ENCODE results near the gene TREH. TPM values are rescaled to one million over a fixed set of nuclear protein-coding genes. Genes with fewer than 3 reads are reported as not detected.

TREH gene
- total RNA-seq, 2 experiments from 2014 or later = not detected

- ChIA-PET CTCF (interaction anchor here (0.9 to 1.0 kb wide), 2 partner anchors 32 to 33 kb away, joined by 3 read pairs; no protein-coding TSS in a partner anchor), POLR2A (no interaction called here)
These were observed 22.2 kb downstream of the TREH start for GRCh38 chr11:118657238-118657637.

DNA sequence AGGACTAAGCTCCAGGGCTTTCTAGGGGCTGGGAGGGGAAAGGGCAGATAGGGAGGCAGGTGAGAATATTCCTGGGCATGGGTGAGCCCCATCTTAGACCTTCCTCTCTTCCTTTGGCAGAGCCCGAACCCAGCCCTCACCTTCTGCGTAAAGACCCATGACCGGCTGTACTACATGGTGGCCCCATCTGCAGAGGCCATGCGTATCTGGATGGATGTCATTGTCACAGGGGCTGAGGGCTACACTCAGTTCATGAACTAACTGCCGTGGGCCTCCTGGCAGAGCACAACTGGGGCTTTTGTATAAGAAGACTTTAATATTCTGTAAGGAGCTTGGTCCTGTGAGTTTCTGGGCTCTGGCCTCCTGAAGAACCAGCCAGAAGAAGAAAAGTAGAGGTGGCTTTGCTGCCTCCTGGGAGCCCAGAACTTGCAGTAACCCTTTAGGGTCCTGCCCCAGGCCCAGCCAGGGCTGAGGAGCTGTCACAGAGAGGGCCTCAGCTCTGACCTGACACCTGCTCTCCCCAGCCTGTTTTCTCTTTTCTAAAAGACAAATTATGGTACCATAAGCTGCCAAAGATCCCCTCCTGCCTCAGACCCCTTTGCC, 22.8 kb downstream of the TREH start:
- POLR2A ChIA-PET = no interaction called here
- CTCF ChIA-PET = interaction anchor here (1.0 kb wide), 1 partner anchor 32 kb away, joined by 3 read pairs; no protein-coding TSS in a partner anchor

- CTCF ChIA-PET = no interaction called here
- POLR2A ChIA-PET = interaction anchor here (0.5 kb wide), 1 partner anchor 9 kb away, joined by 5 read pairs; no protein-coding TSS in a partner anchor
These were observed 23.8 kb downstream of the TREH start for GRCh38 chr11:118655486-118656190.

- POLR2A ChIA-PET = no interaction called here
- CTCF ChIA-PET = no interaction called here
These were observed 25.6 kb downstream of the TREH start for GRCh38 chr11:118653684-118654390.

DNA sequence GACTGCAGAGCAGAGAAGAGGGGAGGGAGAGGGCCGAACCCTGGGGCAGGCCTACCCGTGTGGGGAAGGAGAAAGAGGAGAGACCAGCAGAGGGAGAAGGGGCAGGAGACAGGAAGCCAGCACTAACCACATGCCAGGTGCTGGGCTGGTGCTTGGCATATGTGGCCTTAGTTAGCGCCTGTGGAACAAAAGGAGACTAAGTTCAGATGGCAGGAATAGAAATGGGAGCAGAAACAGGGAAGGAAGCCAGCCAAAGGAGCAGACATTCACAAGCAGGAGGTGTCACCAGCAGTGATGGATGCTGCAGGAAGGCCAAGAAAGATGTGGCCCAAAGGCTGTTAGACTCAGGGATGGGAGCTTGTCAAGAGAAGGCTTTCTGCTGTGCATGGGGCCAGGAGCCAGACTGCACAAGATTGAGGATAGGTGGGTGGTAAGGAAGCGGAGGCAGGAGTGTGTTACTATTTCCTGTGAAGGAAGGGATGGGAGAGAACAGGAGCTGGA, 26.7 kb downstream of the TREH start:
- POLR2A ChIA-PET = no interaction called here

GRCh38 chr11:118651820-118652219, 27.6 kb downstream of the TREH start:
- POLR2A ChIA-PET = no interaction called here
- CTCF ChIA-PET = no interaction called here

More for the DNA sequence above, 26.7 kb downstream of the TREH start:
- CTCF ChIA-PET = no interaction called here

GRCh38 chr11:118650366-118650765, 29.1 kb downstream of the TREH start:
- POLR2A ChIA-PET = no interaction called here
- CTCF ChIA-PET = interaction anchor here (1.5 to 1.6 kb wide), 2 partner anchors 11 to 39 kb away, joined by 3 read pairs; no protein-coding TSS in a partner anchor

DNA sequence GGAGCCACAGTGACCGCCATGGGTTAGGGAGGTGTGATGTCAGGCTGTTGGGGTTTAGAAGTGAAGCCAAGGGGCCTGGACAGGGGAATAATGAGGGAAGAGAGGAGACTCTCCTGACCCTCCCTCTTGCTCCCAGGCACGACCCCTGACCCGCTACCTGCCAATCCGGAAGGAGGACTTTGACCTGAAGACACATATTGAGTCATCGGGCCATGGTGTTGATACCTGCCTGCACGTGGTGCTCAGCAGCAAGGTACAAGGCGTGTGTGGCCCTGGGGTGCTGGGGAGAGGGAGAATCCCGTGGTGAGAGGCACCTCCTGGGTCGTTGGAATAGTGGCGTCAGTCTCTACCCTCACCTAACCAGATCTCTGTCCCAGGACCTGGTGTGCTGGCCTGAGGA, 29.5 kb downstream of the TREH start:
- POLR2A ChIA-PET = no interaction called here
- CTCF ChIA-PET = interaction anchor here (1.5 to 1.6 kb wide), 2 partner anchors 11 to 39 kb away, joined by 3 read pairs; no protein-coding TSS in a partner anchor

- ChIA-PET CTCF (no interaction called here), POLR2A (no interaction called here)
These were observed 31.2 kb downstream of the TREH start for GRCh38 chr11:118648291-118648690.

DNA sequence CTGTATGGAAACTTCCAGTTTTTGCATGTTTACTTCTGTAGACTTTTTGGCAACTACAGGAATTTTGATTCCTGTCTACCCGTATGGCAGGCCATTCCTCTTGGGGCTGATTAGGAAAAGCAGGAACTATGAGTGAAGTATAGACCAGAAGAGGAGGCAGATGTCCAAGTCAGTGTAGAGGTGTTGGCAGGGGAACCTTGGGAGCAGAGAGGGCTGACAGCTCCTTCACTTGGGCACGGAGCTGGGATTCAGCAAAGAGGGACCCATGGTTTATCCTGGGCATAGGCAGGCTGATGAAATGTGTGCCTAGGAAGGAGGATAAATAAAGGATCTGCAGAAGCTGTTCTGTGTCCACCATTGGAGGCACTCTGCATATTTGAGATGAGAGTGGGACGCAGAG, 33.1 kb downstream of the TREH start:
- CTCF ChIA-PET = interaction anchor here (0.6 to 0.8 kb wide), 3 partner anchors 9 to 246 kb away, joined by 3 read pairs; no protein-coding TSS in a partner anchor
- POLR2A ChIA-PET = interaction anchor here (0.6 kb wide), 2 partner anchors 9 to 58 kb away, joined by 5 to 7 read pairs; no protein-coding TSS in a partner anchor

GRCh38 chr11:118645066-118645715, 34.3 kb downstream of the TREH start:
- ChIA-PET CTCF (interaction anchor here (1.5 kb wide), 1 partner anchor 36 kb away, joined by 4 read pairs; no protein-coding TSS in a partner anchor), POLR2A (no interaction called here)

GRCh38 chr11:118644496-118644895, 35.0 kb downstream of the TREH start:
- ChIA-PET CTCF (interaction anchor here (1.5 kb wide), 1 partner anchor 36 kb away, joined by 4 read pairs; no protein-coding TSS in a partner anchor), POLR2A (no interaction called here)

DNA sequence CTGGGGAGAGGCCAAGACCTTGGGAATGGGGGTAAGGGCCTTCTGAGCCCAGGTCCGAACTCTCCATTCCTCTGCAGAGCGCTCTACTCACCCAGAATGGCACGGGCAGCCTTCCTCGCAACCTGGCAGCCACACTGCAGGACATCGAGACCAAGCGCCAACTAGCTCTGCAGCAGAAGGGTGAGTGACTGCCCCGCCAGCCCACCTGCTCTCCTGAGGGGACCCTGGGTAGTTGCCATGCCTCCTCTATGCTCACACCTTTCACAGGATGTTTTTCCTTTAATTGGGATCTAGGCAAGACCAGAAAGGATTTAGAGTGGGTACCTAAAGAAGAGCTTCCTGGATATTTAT, 35.5 kb downstream of the TREH start:
- POLR2A ChIA-PET = no interaction called here
- CTCF ChIA-PET = no interaction called here

GRCh38 chr11:118643142-118643994, 36.1 kb downstream of the TREH start:
- POLR2A ChIA-PET = no interaction called here

GRCh38 chr11:118641397-118642019, 37.9 kb downstream of the TREH start:
- POLR2A ChIA-PET = no interaction called here
- CTCF ChIA-PET = no interaction called here

More at GRCh38 chr11:118643142-118643994, 36.1 kb downstream of the TREH start:
- CTCF ChIA-PET = interaction anchor here (0.6 kb wide), 1 partner anchor 38 kb away, joined by 3 read pairs; no protein-coding TSS in a partner anchor

- ChIA-PET CTCF (no interaction called here), POLR2A (no interaction called here)
These were observed 38.9 kb downstream of the TREH start for GRCh38 chr11:118640332-118641154.

GRCh38 chr11:118639899-118640298, 39.6 kb downstream of the TREH start:
- ChIA-PET POLR2A (no interaction called here), CTCF (no interaction called here)

DNA sequence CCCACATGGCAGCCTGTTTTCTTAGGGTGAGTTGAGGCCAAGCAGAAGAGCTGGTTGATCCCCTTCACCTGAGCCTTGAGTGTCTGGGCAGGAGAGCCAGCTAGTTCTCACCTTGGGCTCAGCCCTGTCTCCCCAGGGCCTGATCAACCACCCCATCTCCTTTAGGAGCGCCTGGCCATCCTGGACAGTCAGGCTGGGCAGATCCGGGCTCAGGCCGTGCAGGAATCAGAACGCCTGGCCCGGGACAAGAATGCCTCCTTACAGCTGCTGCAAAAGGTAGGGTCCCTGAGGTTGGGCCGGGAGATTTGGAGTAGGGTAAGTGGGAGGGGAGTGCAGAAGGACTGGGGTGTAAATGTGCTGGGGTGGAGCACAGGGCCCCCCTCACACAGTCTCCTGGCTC, 40.7 kb downstream of the TREH start:
- POLR2A ChIA-PET = no interaction called here
- CTCF ChIA-PET = no interaction called here

Data from activated CD8-positive, alpha-beta memory T cell treated with anti-CD3 and anti-CD28 coated beads for 36 hours (primary cell).